ENCODE data around the gene GRAMD2A.

- TF ChIP-seq EP300 (IDR thresholded peaks at IDR 0.05) (no peak), POLR2A (IDR thresholded peaks at IDR 0.05) (no peak)
- TF ChIP-seq, protein P1, sequence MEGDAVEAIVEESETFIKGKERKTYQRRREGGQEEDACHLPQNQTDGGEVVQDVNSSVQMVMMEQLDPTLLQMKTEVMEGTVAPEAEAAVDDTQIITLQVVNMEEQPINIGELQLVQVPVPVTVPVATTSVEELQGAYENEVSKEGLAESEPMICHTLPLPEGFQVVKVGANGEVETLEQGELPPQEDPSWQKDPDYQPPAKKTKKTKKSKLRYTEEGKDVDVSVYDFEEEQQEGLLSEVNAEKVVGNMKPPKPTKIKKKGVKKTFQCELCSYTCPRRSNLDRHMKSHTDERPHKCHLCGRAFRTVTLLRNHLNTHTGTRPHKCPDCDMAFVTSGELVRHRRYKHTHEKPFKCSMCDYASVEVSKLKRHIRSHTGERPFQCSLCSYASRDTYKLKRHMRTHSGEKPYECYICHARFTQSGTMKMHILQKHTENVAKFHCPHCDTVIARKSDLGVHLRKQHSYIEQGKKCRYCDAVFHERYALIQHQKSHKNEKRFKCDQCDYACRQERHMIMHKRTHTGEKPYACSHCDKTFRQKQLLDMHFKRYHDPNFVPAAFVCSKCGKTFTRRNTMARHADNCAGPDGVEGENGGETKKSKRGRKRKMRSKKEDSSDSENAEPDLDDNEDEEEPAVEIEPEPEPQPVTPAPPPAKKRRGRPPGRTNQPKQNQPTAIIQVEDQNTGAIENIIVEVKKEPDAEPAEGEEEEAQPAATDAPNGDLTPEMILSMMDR (IDR thresholded peaks at IDR 0.05): no peak
These were observed 23.6 kb downstream of the GRAMD2A start for GRCh38 chr15:72173864-72174550.
